Stimulated activated CD8-positive, alpha-beta memory T cell treated with anti-CD3 and anti-CD28 coated beads, Interleukin-7, amount 100 ng/mL, for 1 hour (primary cell): ENCODE results near the gene RAI1.
"Not testable (repeated sequence)": the region's sequence is repeated elsewhere in the genome, so short reads cannot be mapped to it uniquely, and the experiment has no call there.

ENCODE experiments used
- DNase-seq, 2 donors: peaks; one replicate each; pipeline ENCODE4 v3.0.0-alpha.2; 2020; ENCODE audit warnings: low read depth in 2 of 2

Gene RAI1

GRCh38 chr17:17804007-17804406 lies 122.7 kb downstream of the RAI1 start:
- DNase-seq, result no peak

GRCh38 chr17:17805575-17805974 lies 124.3 kb downstream of the RAI1 start:
- DNase-seq, result no peak

GRCh38 chr17:17806035-17806434 lies 124.8 kb downstream of the RAI1 start:
- DNase-seq, result no peak

GRCh38 chr17:17806611-17807274 lies 125.5 kb downstream of the RAI1 start:
- no peak for DNase-seq

- no peak for DNase-seq
These were observed 126.2 kb downstream of the RAI1 start for GRCh38 chr17:17807440-17807839.

- not testable (repeated sequence) for DNase-seq
These were observed 126.9 kb downstream of the RAI1 start for GRCh38 chr17:17808200-17808599.

GRCh38 chr17:17808706-17809432 lies 127.6 kb downstream of the RAI1 start:
- no peak for DNase-seq

GRCh38 chr17:17809531-17810083 lies 128.3 kb downstream of the RAI1 start:
- no peak for DNase-seq

GRCh38 chr17:17810084-17810894 lies 129.0 kb downstream of the RAI1 start:
- DNase-seq, result no peak

GRCh38 chr17:17810895-17811248 lies 129.6 kb downstream of the RAI1 start:
- DNase-seq, result no peak

- DNase-seq, result no peak
These were observed 130.3 kb downstream of the RAI1 start for GRCh38 chr17:17811381-17812210.

GRCh38 chr17:17812211-17813054 lies 131.2 kb downstream of the RAI1 start:
- peak; percentile 46 to 60 for DNase-seq

GRCh38 chr17:17813055-17813724 lies 131.9 kb downstream of the RAI1 start:
- DNase-seq, result no peak

- no peak for DNase-seq
These were observed 132.5 kb downstream of the RAI1 start for GRCh38 chr17:17813725-17814095.

GRCh38 chr17:17814162-17815061 lies 133.2 kb downstream of the RAI1 start:
- no peak for DNase-seq

- no peak for DNase-seq
These were observed 133.8 kb downstream of the RAI1 start for GRCh38 chr17:17815062-17815406.

GRCh38 chr17:17815436-17816200 lies 134.4 kb downstream of the RAI1 start:
- no peak for DNase-seq

- no peak for DNase-seq
These were observed 135.1 kb downstream of the RAI1 start for GRCh38 chr17:17816240-17816814.
